Ammon's horn (tissue), 1 donor: Measurements from ENCODE around the gene SFR1.

Experiments
- DNase-seq: peaks from one replicate; pipeline ENCODE4 v3.0.0-alpha.2; 2016; ENCODE audit warnings: low spot score

Gene SFR1

GRCh38 chr10:104121485-104122224 is at the start of gene SFR1:
Gene SFR1, plus strand, starts transcription at chr10:104122171. Its CDS starts 13 bp downstream, at chr10:104122184.
- peak; percentile 99 for DNase-seq

DNA sequence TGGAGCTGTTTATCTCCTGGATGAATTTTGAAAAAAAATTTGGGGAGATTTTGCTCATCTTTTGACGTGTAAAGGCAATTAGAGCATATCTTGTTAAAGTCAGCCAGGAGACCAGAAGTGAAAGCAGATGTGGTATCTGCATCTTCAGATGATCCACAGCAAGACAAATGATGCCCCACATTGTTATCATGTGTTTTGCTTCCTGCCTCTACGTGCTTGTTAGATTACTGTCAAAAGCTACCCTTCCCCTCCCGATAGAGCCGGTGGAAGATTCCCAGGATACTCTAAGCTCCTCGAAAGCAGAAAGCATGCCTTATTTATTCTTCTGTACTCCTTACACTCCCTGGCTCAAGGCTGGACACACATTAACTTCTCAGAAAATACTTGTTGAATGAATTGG is 49.2 kb upstream of the SFR1 start:
- no peak for DNase-seq

DNA sequence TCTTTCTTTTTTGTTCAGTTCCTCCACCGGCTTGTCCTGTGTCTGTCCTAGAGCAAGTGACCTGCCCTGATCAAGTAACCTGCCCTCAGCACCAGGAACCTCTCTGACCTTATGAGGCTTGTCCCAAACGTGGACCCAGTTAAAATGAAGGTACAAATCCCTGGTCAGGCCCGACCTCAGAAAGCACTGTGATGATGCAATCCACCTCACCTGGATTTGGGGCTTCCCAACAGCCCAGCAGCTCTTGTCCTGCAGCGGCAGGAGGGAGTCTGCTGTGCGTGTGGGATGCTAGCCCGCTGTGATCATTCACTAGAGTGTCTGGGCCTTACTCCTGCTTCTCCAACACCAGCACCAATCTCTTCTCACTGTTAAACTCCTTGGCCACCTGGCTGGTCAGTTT is 47.5 kb upstream of the SFR1 start:
- no peak for DNase-seq

- peak; percentile 85 for DNase-seq
These were observed 45.2 kb upstream of the SFR1 start for GRCh38 chr10:104076743-104077160.

DNA sequence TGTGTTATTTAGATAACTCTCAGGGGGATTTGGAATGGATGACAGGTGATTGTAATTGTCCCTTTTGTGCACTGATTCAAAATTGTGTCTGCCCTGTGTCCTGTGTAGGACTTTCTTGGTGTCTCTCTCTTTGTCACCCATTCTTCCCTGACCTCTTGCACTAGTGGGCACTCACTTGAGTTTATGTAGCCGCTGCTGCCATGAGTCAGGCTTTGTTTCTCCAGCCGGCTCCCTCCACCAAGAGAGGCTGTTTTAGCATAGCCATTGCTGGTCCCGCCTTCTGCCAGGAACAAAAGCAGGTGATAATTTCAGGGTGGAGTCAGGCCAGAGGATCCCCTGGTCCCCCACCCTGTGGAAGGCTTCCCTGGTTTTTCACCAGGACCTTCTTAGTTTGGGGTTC is 44.7 kb upstream of the SFR1 start:
- DNase-seq: no peak

- DNase-seq: no peak
These were observed 44.3 kb upstream of the SFR1 start for GRCh38 chr10:104077663-104078151.

- DNase-seq: peak; percentile 23
These were observed 41.2 kb upstream of the SFR1 start for GRCh38 chr10:104080762-104081161.

- no peak for DNase-seq
These were observed 40.0 kb upstream of the SFR1 start for GRCh38 chr10:104081998-104082397.

DNA sequence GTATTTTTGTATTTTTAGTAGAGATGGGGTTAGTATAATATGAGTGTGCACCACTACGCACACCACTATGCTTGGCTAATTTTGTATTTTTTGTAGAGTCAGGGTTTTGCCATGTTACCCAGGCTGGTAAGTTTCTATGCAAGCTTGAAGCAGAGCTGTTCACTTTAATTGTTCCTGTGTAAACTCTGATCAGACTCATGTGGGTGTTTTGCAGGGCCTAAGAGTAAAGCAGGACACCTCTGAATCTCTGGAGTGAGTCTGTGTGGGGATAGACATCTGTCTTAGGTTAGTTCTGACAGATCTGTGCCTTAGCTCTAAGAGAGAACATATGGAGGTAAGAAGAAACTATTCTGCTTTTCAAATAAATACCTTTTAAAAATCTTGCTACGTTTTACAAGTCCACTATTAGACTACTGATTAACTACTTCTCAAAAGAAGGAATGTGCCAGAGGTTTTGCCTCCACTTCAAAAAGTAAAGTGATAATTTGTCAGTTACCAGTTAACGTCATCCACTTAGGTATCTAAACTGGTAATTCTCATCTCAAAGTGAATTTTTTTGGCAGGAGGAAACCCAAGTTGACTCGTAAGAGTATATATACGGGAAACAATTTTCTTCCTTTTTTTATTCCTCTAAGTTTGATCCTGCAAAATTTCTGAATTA is 37.4 kb upstream of the SFR1 start:
- no peak for DNase-seq

GRCh38 chr10:104085801-104086400 is 36.1 kb upstream of the SFR1 start, which contains the start of gene COL17A1:
Gene COL17A1, minus strand, starts transcription at chr10:104085880. Its CDS starts 5,207 bp downstream, at chr10:104080673.
- no peak for DNase-seq

DNA sequence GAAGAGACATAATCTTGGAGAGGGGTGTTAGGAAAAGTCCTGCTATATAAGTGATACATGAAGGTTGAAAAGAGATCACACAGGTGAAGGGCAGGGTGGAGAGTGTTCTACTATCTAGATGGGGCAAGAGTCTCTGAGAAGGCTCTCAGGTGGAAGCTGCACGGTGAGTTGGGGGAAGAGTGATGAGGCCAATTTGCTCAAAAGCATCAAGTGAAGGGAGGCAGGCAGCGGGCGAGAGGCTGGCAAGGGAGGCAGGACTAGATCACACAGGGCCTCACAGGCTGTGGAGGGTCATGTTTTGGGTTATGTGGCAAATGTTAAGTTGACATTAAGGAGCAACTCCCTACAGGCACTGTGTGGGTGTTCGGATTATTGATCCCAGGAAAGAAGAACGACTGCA is 33.7 kb upstream of the SFR1 start:
- no peak for DNase-seq

DNA sequence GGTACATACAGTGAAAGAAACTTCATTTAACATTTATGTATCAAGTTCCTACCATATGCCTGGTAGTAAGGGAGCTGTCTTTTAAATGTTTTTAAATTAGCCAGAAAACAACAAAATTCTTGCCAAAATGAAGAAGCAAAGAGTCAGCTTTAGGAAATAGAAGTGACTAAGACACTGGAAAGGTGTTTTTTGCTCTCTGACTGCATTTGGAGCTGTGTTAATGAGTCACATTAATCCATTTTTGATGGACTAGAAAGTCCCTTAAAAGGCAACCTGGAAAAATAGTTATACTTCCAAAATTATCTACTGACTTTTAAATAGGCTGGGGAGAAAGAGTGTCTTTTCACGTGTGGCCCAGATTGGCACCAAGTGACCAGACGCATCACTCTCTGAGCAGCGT is 32.4 kb upstream of the SFR1 start:
- DNase-seq: no peak

- DNase-seq: no peak
These were observed 31.4 kb upstream of the SFR1 start for GRCh38 chr10:104090611-104091010.

DNA sequence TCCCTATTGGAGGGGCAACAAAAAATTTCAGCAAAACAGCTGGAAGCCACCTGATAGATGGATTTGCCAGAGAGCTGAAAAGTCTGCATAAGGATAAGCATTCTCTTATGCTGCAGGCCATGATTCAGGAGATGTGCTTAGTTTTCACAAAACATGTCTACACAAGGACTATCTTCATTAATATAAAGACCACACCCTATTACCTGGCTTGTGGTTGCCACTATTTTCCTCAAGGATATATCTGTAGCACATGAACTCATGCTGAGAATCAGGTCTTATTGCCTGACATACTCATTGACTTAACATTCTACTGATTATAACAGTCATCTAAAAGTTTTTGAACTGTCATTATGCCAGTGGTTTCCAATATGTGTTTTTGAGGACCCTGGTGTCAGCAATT is 29.2 kb upstream of the SFR1 start:
- no peak for DNase-seq

GRCh38 chr10:104096692-104097091 is 25.3 kb upstream of the SFR1 start:
- no peak for DNase-seq

GRCh38 chr10:104098358-104098925 is 23.5 kb upstream of the SFR1 start:
- DNase-seq: no peak

- DNase-seq: no peak
These were observed 22.7 kb upstream of the SFR1 start for GRCh38 chr10:104099269-104099668.

GRCh38 chr10:104099941-104100340 is 22.0 kb upstream of the SFR1 start:
- DNase-seq: no peak

DNA sequence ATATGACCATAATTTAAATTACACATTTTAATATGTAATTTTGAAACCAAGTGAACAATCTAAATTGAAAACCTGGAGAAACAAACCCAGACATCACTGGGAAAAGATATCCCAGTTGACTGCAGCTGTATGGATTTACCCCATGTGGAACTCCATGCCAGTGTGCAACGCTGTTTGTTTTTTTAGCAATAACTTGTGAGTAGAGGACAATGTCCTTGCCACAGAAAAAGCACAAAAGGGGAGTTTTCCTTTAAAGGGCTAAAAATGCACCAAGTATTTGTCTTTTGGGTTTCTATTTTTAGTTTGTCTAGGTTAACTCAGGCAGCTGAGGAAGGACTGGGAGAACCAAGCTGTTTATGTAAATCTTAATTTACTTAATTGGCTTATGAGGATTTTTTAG is 21.2 kb upstream of the SFR1 start:
- no peak for DNase-seq

DNA sequence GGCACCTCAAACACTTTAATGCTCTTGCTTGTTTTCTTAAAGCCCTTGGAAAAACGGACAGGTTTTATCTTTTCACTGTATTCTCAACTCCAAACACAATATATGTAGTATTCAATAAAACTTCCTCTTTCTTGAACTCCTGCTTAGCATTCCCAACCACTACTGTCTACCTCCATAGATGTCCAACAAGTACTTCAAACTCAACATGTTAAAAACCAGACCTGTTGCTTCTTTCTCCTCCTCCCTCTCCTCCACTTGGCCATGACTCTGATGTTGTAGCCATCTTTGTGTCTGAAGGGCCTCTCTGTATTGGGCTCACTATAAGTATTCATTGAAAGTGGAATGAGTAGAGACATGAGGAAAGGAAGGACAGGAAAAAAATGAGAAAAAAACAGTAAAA is 20.1 kb upstream of the SFR1 start:
- DNase-seq: no peak

- no peak for DNase-seq
These were observed 18.0 kb upstream of the SFR1 start for GRCh38 chr10:104103956-104104355.

GRCh38 chr10:104104418-104104817 is 17.6 kb upstream of the SFR1 start:
- DNase-seq: no peak

GRCh38 chr10:104104926-104105325 is 17.0 kb upstream of the SFR1 start:
- DNase-seq: no peak
